Astrocyte (in vitro differentiated cells and primary cell): Measurements from ENCODE around the gene HPD. TPM values are rescaled to one million over a fixed set of nuclear protein-coding genes. Genes with fewer than 3 reads are reported as not detected.
A peak's percentile ranks its signal among the peaks of the same experiment; 100 is the strongest.

Experiments used
- DNase-seq: peaks from one replicate; pipeline ENCODE4 v3.0.0-alpha.2; 2010; ENCODE audit warnings: low read depth
- FAIRE-seq: peaks from 2 replicates; lab custom pipeline; 2011; peaks lifted over from hg19 to GRCh38; lab: Jason Lieb, UNC
- H2AFZ ChIP-seq: 2 replicates; pipeline ENCODE4 v1.6.0; 2012; ENCODE audit warnings: low read depth, low read length, inconsistent platforms
- H3K27ac ChIP-seq: 2 replicates; pipeline ENCODE4 v1.5.1; 2011; ENCODE audit warnings: low read depth, low read length, inconsistent platforms
- H3K27me3 ChIP-seq: 2 replicates; pipeline ENCODE4 v1.6.0; 2011; ENCODE audit warnings: low read length, inconsistent platforms; ENCODE audit not compliant: insufficient read depth
- H3K36me3 ChIP-seq: 2 replicates; pipeline ENCODE4 v1.5.1; 2011; ENCODE audit warnings: low read length, inconsistent platforms; ENCODE audit not compliant: insufficient read depth
- H3K4me1 ChIP-seq: 2 replicates; pipeline ENCODE4 v1.5.1; 2011; ENCODE audit warnings: low read length, inconsistent platforms; ENCODE audit not compliant: insufficient read depth
- H3K4me2 ChIP-seq: 2 replicates; pipeline ENCODE4 v1.6.0; 2012; ENCODE audit warnings: low read length, inconsistent platforms
- H3K4me3 ChIP-seq: 2 replicates; pipeline ENCODE4 v1.5.1; 2011; ENCODE audit warnings: low read depth, mild to moderate bottlenecking, low read length, inconsistent platforms; ENCODE audit not compliant: insufficient read depth
- H3K79me2 ChIP-seq: 2 replicates; pipeline ENCODE4 v1.6.0; 2012; ENCODE audit warnings: mild to moderate bottlenecking, low read length, inconsistent platforms; ENCODE audit not compliant: insufficient read depth
- H3K9ac ChIP-seq: 2 replicates; pipeline ENCODE4 v1.6.0; 2012; ENCODE audit warnings: mild to moderate bottlenecking, low read length, inconsistent platforms
- H3K9me3 ChIP-seq: 2 replicates; pipeline ENCODE4 v1.5.1; 2012; ENCODE audit warnings: low read depth, mild to moderate bottlenecking, low read length, inconsistent platforms; ENCODE audit not compliant: insufficient read depth
- H4K20me1 ChIP-seq: 2 replicates; pipeline ENCODE4 v1.6.0; 2012; ENCODE audit warnings: low read length, inconsistent platforms; ENCODE audit not compliant: insufficient read depth
- H3K27ac Mint-ChIP-seq: one replicate; pipeline ENCODE4 v1.8.0; 2021; ENCODE audit warnings: mild to moderate bottlenecking, mixed read lengths; ENCODE audit not compliant: unreplicated experiment
- H3K27me3 Mint-ChIP-seq: one replicate; pipeline ENCODE4 v1.8.0; 2021; ENCODE audit warnings: low read depth, mixed read lengths; ENCODE audit not compliant: unreplicated experiment
- H3K36me3 Mint-ChIP-seq: one replicate; pipeline ENCODE4 v1.8.0; 2021; ENCODE audit warnings: low read depth, mixed read lengths; ENCODE audit not compliant: unreplicated experiment
- H3K4me1 Mint-ChIP-seq: one replicate; pipeline ENCODE4 v1.8.0; 2021; ENCODE audit warnings: low read depth, mixed read lengths; ENCODE audit not compliant: unreplicated experiment
- H3K4me3 Mint-ChIP-seq: one replicate; pipeline ENCODE4 v1.8.0; 2021; ENCODE audit warnings: mild to moderate bottlenecking, moderate library complexity, mixed read lengths; ENCODE audit not compliant: unreplicated experiment
- H3K9me3 Mint-ChIP-seq: one replicate; pipeline ENCODE4 v1.8.0; 2021; ENCODE audit warnings: mild to moderate bottlenecking, mixed read lengths; ENCODE audit not compliant: unreplicated experiment
- EZH2 ChIP-seq: IDR thresholded peaks from 2 replicates; pipeline ENCODE4 v1.6.1; 2012; ENCODE audit warnings: mild to moderate bottlenecking, low read length, inconsistent platforms; ENCODE audit not compliant: insufficient read depth
- total RNA-seq: library from RNA; stranded (reverse); gene quantifications from 2 replicates; pipeline ENCODE4 v1.2.1, GENCODE V29; 2021
- TF ChIP-seq, protein P1 (sequence below): IDR thresholded peaks from 2 replicates; pipeline ENCODE4 v1.5.1; 2011; ENCODE audit warnings: low read depth, mild to moderate bottlenecking, inconsistent platforms, low read length, moderate library complexity; ENCODE audit not compliant: insufficient read depth

Gene HPD
- total RNA-seq, 1 donor from 2014 or later, result not detected

DNA sequence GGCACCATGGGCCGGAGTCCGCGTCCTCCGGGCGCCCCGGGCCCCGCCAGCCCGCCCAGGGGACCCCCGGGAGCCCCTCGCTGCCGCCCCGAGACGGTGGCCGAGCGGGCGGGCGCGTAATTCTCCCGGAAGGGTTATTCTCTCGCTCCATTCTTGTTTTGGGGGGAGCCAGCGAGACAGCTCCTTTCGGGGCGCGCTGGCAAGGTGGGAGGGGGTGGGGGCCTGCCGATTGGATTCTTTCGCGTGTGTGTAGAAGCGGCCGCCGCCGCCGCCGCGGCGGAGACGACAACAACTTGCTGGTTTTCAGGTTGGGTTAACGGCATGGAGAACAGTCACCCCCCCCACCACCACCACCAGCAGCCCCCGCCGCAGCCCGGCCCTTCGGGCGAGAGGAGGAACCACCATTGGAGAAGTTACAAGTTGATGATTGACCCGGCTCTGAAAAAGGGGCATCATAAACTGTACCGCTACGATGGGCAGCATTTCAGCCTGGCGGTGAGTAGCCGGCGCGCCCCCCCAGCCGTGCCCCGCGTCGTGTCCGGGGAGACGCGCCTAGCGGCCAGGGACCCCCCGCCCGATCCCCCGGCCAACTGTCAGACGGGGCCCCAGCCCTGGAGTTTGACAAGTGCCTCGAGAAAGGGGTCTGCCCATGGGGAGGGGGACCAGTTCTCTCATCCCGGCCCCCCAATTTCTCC lies 54.1 kb downstream of the HPD start:
- no peak overlapping the region for H2AFZ ChIP-seq
- peak overlapping the region; percentile 99 for H3K27ac ChIP-seq

DNA sequence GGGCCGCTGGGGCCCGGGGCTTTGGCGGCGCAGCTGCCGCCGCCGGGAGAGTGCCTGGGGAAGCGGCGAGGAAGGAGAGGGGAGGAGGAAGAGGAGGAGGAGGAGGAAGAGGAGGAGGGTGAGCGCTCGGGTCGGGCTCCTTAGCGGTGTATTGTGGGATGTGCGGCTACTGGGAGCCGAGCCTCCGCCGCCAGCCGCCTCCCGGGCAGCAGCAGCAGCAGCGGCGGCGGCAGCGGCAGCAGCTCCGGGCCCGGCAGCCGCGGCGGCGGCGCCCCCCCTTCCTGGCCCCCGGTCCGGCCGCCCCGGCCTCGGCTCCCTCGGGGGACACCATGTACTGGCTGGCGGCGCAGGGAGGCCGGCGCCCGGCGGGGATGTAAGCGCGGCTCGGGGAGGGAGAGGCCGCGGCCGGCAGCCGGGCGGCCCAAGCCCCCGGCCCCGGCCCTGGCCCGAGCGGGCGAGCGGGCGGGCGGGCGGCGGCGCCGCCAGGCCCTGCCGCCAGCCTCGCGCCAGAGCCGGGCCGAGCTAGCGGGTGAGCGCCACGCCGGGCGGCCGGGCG lies 54.7 kb downstream of the HPD start, which contains the start of gene SETD1B:
TSS of gene SETD1B (plus strand) at position 149 of the 556 bp plus-strand sequence. CDS start 729 bp downstream, outside the sequence.
- no peak for FAIRE-seq
- peaks cover 37% of the 10 kb centered on the region for H4K20me1 ChIP-seq
- H3K4me3 Mint-ChIP-seq, result peak within 1 kb of the TSS; percentile 95
- peak; percentile 47 for DNase-seq
- no peak for TF ChIP-seq EZH2
- TF ChIP-seq, protein P1, sequence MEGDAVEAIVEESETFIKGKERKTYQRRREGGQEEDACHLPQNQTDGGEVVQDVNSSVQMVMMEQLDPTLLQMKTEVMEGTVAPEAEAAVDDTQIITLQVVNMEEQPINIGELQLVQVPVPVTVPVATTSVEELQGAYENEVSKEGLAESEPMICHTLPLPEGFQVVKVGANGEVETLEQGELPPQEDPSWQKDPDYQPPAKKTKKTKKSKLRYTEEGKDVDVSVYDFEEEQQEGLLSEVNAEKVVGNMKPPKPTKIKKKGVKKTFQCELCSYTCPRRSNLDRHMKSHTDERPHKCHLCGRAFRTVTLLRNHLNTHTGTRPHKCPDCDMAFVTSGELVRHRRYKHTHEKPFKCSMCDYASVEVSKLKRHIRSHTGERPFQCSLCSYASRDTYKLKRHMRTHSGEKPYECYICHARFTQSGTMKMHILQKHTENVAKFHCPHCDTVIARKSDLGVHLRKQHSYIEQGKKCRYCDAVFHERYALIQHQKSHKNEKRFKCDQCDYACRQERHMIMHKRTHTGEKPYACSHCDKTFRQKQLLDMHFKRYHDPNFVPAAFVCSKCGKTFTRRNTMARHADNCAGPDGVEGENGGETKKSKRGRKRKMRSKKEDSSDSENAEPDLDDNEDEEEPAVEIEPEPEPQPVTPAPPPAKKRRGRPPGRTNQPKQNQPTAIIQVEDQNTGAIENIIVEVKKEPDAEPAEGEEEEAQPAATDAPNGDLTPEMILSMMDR, result no peak
- H3K27me3 Mint-ChIP-seq, result no peaks in the 10 kb centered on the region
- no peaks in the 10 kb centered on the region for H3K9me3 ChIP-seq
- peaks cover 72% of the 10 kb centered on the region for H3K79me2 ChIP-seq
- peak within 1 kb of the TSS; percentile 48 for H2AFZ ChIP-seq
- H3K36me3 ChIP-seq, result peaks cover 12% of the 10 kb centered on the region
- peaks cover 1% of the 10 kb centered on the region for H3K36me3 Mint-ChIP-seq
- H3K4me1 ChIP-seq, result peaks cover 44% of the 10 kb centered on the region
- H3K4me2 ChIP-seq, result peak within 1 kb of the TSS; percentile 91
- H3K9ac ChIP-seq, result peak within 1 kb of the TSS; percentile 100
- H3K27me3 ChIP-seq, result no peaks in the 10 kb centered on the region
- no peaks in the 10 kb centered on the region for H3K9me3 Mint-ChIP-seq
- H3K4me3 ChIP-seq, result peak within 1 kb of the TSS; percentile 68
- peaks cover 11% of the 10 kb centered on the region for H3K4me1 Mint-ChIP-seq
- H3K27ac Mint-ChIP-seq, result peak within 1 kb of the TSS; percentile 98
- peak within 1 kb of the TSS; percentile 99 for H3K27ac ChIP-seq

More for the DNA sequence above, 54.1 kb downstream of the HPD start:
- H3K27ac Mint-ChIP-seq, result peak overlapping the region; percentile 69
- Histone ChIP-seq H4K20me1 (peaks cover 43% of the 10 kb centered on the region), H3K4me1 (peaks cover 39% of the 10 kb centered on the region), H3K4me2 (peak overlapping the region; percentile 91), H3K9me3 (no peaks in the 10 kb centered on the region), H3K36me3 (peaks cover 18% of the 10 kb centered on the region), H3K27me3 (no peaks in the 10 kb centered on the region), H3K4me3 (peak overlapping the region; percentile 68), H3K79me2 (peaks cover 74% of the 10 kb centered on the region), H3K9ac (peak overlapping the region; percentile 100)
- peaks cover 8% of the 10 kb centered on the region for H3K36me3 Mint-ChIP-seq
- no peaks in the 10 kb centered on the region for H3K9me3 Mint-ChIP-seq
- peak overlapping the region; percentile 95 for H3K4me3 Mint-ChIP-seq
- TF ChIP-seq EZH2, result no peak
- TF ChIP-seq, protein P1, result no peak
- DNase-seq, result no peak
- FAIRE-seq, result no peak
- H3K27me3 Mint-ChIP-seq, result no peaks in the 10 kb centered on the region
- peaks cover 6% of the 10 kb centered on the region for H3K4me1 Mint-ChIP-seq
